GM21526 (cell line): ENCODE data around the gene MPPED2.

Source experiments
- ATAC-seq: cut with Tn5 transposase; IDR thresholded peaks from one replicate; pipeline ENCODE4 v1.9.1; 2021; ENCODE audit warnings: moderate library complexity; ENCODE audit not compliant: unreplicated experiment, low FRiP score

Gene MPPED2

DNA sequence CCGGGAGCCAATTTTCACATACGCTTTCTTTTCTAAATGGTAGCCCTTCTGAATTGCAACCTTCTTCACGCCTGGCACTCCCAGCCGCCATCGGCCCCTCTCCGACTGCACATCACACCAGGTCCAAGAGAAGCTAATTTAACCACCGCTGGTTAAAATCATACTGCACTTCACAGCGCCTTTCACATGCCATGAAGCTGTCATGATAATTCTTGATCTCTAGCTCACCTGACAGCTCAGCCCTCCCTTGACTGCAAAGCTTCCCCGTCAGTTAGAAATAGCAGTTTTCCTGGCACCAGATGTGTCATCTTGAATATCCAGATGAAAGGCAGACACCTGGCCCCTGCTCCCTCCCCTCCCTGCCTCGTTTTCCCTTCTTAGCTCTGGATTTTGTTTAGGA lies 161.8 kb downstream of the MPPED2 start:
- no peak for ATAC-seq

DNA sequence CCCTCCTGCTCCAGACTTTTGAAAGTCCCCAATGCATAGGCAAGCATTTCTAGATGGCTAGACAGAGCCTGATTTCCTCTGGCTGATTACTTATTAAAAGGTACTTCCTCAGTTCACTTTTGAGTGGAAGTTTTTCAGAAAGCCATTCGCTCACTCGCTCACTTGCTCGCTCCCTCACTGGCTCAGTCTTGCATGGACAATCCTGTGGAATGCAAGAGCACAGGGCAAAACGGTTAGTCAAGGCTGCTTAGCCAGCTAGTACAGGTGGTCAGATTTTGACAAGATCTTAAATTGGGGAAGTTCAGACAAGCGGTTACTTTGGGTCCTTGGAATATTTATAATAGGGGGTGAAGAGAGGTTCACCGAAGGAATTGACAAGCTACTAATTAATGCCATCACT lies 162.3 kb downstream of the MPPED2 start:
- ATAC-seq, result no peak

DNA sequence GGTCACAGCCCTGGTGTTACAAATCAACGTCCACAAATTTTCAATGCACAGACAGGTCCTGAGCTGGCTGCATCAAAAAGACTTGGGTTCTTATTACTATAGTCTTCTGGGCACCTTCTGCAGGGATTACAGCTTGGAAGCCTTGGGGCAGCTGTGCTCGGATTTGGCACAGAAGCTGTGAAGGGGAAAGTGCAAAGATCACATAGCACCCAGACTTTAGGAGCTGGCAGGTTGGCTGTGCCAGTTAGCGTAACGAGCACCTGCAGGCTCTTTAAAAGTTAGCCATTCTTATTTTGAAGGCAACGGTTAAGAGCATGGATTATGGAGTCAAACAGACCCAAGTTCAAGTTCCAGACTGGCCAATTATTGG lies 162.9 kb downstream of the MPPED2 start:
- no peak for ATAC-seq

DNA sequence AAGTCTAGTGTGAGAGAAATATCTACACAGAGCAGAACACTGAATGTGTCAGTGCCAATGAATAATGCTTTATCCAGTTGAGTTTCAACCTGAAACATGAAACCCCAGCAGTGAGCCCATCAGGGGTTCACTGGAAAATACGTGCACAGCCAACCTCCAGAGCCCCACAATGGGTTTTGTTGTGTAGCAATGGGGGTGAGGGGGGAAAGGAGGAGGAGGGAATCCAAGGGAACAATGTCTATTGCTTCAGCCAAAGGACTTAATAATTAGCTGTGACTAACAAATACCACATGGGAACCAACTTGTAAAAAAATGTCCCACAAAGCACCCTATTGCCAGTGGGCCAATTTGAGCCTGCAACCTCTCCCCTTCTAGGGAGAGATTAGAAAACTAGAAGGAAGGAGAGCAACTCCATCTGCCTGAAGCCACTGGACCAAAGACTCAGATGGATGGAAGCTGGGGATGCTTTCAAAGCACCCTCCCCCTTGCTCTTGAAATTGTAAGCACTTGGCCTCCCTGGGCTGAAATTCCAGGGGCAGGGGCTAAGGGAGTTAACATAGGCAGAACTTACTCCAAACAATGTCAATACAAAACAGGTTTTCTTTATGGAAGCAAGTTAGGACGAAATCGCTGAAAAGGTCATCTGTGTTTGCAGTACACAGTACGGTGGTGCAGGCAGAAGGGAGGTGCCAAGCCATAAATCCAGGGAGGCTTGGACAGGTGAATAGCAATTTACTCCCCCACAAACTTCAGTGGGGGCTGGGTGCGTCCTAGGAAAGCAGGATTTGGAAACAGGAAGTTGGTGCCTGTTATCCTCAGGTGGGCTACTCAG lies 163.5 kb downstream of the MPPED2 start:
- ATAC-seq, result no peak

DNA sequence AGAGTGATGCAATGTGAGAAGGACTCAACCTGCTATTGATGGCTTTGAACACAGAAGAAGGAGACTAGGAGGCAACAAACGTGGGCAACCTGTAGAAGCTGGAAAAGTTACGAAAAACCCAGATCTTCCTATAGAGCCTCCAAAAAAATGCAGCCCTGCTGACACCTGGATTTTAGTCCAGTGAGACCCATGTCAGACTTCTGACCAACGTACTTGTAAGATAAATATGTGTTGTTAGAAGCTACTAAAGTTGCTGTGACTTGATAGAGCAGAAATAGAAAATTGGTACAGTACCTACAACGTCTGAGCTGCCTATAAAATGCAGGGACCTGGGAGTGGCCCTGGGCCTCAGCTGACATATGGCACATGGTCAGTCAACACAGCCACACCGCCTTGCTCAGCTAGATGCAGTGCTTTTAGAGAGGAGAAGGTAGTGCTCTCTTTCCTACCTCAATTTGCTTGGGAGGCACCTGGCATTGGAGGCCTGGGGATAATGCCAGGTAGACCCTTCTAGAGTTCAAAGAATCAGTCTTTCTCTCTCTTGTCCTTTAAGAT lies 165.8 kb downstream of the MPPED2 start:
- ATAC-seq, result no peak

DNA sequence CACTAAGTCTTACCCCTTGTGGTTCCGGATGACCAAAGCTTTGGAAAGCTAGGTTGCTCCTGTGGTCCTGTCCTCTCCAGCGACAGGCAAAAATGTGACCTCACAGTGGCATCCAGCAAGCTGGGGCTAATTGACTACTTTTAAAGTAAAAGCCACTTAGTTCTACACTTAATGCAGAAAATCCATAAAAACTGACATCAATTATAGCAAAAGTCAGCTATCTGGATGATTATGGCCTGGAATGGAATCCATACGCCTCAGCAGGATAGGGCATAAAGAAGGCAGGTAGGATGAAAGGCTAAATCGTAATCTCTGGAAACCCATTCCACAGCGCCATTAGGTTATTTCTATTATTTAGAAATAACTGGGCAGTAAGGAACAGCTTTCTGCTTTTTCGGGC lies 171.3 kb downstream of the MPPED2 start:
- ATAC-seq, result no peak

DNA sequence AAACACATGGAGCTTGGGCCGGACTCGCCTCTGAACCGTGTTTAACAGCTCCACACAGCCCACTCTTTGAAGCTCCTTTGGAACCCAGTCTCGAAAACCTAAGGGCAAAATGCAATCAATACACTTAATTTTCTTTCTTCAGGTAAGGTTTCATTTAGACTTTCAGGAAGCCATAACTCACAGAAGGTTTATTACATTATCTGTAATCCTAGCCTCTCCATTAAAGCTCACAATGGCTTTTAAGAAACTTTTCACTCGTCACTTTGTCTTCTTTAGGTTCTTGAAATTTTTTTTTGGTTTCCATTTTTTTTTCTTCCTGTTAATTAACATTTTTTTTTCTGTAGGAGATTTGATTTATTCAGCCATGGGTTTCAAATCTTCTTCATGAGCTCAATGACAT lies 171.9 kb downstream of the MPPED2 start:
- no peak for ATAC-seq

DNA sequence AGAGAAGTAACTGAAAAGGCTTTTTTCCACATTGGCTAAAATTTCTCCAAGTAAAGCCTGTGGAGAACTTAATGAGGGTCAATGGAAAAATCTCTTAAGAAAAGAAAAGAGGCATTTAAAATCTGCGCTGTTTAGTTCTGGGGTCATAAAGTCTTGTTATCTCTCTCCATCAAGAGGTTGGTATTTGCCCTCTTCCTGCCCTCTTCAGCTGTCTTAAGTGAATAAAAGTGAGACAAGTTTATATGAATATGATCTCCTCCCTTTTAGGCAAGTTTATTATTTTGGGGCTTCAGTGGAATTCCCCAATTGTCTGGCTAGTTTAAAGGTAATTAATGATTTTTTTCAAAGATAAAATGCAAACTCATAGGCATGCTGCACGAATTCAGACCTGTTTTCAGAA lies 173.6 kb downstream of the MPPED2 start:
- ATAC-seq, result no peak

DNA sequence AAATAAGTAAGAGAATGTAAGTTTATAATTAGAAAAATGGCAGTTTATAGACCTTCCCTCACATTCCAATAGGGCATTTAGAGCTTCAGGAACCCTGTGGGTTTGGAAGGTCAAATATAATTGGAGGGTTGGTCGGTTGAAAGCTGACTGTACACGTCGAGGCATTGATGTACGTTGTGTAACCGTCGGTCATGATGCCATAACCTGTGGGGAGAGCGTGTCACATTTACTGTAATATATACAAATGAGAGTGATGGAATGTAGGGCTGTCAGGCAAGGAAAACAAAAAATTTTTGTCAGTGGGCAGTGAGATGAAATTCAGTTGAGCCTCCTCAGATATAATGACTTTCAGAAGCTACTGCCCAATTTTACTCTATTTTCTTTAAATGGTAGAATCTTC lies 174.8 kb downstream of the MPPED2 start:
- no peak for ATAC-seq

DNA sequence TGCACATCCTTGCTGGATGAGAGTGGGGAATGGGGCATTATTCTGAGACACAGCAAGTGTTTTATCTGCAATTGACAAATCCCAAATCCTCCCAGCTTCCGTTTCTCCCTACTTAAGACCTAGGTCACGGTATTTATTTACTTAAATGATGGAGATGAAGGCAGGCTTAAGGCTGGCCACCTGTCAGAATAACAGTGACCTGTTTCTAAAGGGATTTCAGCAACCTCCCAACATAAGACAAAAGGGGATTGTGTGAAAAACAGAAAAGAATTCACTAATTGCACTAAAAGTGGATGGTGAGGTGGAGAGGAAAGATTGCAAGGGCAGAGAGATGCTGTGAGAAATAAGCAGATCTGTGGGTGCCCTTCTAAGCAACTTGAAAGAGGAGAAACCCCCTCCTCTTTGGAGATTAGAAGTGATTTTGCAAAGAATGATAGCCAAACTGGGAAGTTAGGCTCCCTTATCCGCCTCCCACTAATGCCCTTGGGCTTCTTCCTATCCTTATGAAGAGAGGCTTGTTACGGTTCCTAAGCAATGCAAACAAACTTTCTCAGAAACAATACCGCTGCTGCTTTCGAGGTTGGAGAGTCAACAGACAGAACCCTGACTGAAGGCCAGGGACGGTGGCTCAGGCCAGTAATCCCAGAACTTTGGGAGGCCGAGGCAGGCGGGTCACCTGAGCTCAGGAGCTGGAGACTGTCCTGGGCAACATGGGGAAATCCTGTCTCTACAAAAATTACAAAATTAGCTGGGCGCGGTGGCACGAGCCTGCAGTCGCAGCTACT lies 179.0 kb downstream of the MPPED2 start:
- no peak for ATAC-seq

DNA sequence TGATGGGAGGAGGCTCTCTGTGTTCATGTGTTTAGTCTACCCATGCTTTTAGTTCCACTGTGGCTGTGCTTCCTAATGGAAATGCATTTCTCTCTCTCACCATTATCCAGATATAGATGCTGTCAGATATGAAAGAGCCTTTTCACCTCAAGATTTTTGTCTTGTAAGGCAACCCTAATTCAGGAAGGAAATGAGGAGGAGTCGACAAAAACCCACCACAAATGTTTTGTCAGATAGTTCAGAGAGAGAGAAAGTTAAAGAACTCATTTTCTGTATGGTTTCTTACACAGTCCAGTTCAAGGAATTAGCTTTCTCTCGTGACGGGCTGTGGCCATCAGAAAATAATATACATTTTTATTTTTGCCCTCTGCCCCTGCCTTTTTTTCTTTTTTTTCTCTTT lies 180.8 kb downstream of the MPPED2 start:
- no peak for ATAC-seq

DNA sequence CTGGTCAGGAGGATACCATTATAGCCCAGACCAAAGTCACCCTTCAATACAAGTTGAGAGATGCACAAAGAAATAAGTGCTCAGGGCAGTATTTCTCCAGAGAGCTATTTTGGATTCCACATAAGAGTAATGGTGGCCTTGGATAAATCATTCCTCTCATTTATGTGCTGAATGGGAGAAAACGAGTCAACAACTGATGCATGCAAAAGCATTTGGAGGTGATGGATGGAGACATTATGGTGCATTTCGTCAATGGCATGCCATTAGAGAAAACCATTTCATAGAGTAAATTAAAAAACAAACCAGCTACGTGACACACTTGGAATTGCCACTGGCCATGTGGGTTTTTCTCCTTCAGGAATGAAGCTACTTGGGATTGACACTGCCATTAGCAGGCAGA lies 182.0 kb downstream of the MPPED2 start:
- no peak for ATAC-seq

DNA sequence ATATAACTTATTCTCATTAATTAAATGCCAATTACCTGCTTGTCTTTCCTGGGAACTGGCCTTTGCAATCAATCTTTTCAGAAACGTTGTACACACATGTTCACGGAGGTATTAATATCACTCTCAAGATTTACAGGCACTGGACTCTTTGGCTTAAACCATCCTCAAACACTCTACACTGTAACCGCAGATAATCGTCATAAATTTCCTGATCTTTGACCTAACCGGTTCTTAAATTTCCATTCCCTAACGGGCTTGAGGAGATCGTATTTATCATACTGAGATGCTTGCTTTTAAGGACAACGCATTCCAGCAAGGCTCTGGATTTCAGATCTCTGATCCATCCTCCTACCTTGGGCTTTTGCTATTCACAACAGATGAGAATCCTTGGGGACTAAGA lies 190.4 kb downstream of the MPPED2 start:
- ATAC-seq, result no peak

DNA sequence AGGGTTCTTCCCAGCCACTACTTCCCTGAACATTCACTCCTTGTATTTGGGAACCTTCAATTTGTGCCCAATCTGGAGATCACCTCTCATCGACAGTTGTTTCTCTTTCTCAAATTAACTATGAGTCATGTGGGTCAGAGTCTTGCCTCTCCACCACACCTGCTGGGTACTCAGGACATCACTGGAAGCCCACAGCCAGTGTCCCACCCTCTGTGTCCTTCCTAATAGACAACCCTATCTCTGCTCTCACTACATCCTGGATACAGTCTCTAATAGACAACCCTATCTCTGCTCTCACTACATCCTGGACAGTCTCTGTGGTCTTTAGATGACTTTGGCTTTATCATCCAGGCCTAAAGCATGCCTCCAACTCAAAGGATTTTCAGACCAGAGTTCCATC lies 193.1 kb downstream of the MPPED2 start:
- no peak for ATAC-seq

DNA sequence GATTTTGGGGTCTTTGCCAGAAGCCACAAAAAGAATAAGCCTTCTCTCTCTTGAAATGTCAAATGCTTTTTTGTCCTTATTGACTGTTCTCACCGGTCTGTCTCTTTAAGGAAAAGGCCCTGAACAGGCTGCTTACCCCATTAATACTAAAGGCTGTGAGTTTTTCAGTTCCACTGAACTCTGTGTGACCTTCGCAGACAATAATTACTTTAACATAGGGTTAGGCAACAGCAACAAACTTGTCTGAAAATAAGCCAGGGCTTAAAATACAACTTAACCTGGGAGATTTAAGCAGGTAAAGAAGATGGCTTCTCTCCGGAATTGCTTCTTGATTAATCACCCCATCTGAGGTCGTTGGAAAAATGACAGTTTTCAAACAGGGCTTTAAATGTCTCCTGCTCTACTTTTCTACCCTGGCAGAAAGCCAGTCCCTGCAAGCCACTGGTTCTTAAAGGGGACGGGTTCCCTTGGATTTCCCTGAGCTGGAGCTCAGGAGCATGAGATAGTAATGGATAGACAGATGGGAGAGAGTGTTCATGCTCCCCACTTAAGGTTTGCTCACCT lies 193.8 kb downstream of the MPPED2 start:
- no peak for ATAC-seq

DNA sequence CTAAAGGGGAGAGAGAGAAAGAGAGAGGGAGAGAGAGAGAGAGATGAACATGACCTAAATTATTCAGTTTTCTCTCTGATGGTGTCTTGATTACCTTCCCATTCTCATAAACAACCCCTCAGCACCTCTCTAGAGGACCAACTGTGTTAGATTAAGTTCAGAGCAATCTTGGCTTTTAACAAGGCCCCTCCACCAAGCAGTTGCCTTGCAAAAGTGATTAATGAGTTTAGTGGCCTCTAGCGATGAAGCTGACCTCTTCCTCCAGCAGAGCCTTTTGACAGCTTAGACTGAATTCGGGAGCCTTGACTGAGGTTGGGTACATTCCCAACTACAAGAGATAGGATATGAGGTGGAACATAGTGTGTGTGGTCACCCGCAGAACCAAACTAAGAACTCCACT lies 197.2 kb downstream of the MPPED2 start:
- ATAC-seq, result no peak

DNA sequence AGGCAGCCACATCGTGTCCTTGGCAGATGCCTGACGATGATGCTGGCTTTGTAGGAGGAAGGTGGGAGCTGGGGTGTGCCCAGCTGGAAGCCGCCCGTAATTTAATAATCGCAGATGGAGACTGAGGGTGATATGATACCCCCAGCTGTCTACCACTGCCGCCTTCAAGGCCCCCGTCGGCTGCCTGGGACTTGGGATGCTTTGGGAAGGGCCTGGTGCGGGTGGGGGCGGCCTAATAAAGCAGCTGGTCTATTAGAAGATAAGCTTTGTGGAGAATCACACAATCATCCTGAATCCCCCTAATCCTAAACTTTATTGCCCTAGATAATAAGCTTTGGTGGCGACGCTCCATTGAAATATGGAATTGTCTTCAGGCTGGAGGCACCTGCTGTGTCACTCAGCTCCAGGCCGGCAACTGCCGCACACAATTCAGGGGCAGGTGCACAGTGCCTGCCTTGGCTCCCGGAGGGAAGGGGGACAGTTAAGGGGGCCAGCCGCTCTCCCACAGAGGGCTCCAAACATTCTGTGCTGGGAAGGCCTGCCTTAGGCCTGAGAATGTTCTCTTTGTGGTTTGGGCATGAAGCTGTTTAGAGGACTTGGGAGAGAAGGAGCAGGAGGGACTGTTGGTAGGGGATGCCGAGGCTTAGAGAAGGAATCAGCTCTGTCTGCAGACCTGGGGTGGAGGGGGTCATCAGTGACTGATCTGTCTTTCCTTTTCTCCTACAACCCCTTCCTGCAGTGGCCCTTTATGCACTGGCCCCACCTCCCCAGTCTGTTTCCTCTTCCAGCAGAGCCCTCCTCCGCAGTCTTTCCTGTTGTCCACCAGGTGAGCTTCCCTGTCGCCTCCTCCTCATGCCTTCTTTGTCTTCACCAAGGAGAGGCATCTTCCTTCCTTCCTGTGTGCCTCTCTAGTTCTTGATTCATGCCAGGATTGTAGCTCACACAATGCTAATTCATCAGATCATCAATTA lies 198.0 kb downstream of the MPPED2 start:
- ATAC-seq, result no peak

DNA sequence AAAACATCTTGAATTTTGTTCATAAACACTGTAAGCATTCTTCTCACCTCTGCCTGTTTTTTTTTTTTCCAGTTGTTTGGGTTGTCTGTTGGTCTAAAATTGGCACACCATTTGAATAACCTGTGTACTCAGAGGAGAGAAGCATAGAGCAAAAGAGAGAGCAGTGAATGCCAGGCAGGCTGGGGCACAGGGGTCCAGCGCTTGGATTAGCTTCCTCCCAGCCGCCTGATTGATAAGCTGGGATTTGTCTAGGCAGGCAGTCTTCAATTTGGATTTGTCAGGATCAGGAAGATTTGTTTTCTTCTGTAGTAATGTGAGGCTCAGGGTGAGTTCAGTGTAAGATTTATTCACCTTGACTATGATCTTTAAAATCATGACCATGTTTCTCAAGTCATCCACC lies 204.3 kb downstream of the MPPED2 start:
- ATAC-seq, result no peak

DNA sequence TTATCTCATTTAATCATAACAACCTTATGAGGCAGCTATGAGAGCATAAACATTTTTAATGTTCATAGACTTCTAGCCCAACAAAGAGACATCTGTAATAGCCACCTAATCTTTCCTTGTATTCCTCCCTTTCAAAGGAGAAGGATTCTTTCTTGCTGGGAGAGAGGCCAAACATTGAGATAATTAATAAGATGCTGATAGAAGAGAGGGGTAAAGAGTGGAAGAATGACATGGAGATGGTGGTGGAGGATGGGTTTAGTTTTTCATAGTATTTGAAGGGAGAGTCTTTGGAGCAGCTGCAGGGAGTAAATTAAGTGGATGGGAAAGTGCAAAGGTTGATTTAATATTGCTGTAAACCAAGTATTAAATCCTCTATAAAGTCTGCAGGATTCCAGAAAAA lies 205.3 kb downstream of the MPPED2 start:
- no peak for ATAC-seq

DNA sequence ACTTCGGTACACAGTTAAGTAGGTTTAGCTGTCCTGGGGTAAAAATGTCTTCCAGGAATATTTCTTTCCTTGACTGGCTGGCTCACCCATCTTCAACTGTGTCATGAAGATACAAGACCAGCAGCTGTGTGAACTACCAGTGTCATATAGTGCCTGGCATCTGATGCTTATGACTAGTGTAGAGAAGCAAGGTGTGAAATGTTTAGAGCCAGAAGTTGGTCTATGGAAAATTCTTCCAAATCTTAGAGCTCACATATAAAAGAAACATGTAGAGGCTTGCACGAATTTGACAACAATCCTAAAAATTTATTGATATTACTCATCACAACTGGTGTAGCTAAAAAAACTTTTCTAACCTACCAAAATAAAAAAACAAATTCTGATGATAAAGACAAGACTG lies 208.8 kb downstream of the MPPED2 start:
- no peak for ATAC-seq
